GM23338 (cell line): ENCODE data around the gene USP43.

ENCODE experiments used
- CREB1 ChIP-seq: fragments of 250-450 bp; sonication (Bioruptor Pico); IDR thresholded peaks from 2 replicates; pipeline ENCODE4 v1.5.0; 2020; ENCODE audit warnings: low read depth, mild to moderate bottlenecking, moderate library complexity
- EZH2 ChIP-seq: fragments of 200-600 bp; sonication (generic); IDR thresholded peaks from one replicate; pipeline ENCODE4 v1.8.0; 2017; ENCODE audit warnings: antibody characterized with exemption, mild to moderate bottlenecking, low read depth; ENCODE audit not compliant: unreplicated experiment
- EZH2phosphoT487 ChIP-seq: fragments of 200-600 bp; sonication (generic); IDR thresholded peaks from one replicate; pipeline ENCODE4 v1.8.1; 2018; ENCODE audit warnings: antibody characterized with exemption; ENCODE audit not compliant: unreplicated experiment
- NANOG ChIP-seq: IDR thresholded peaks from 2 replicates; pipeline ENCODE4 v1.6.1; 2016; ENCODE audit warnings: antibody characterized with exemption, borderline replicate concordance
- POLR2AphosphoS5 ChIP-seq: IDR thresholded peaks from 2 replicates; pipeline ENCODE4 v1.6.1; 2016; ENCODE audit warnings: antibody characterized with exemption, low read depth
- ZNF331 ChIP-seq: fragments of 250-450 bp; sonication (Bioruptor Pico); IDR thresholded peaks from 2 replicates; pipeline ENCODE4 v1.5.0; 2020; ENCODE audit warnings: low read depth, mild to moderate bottlenecking, moderate library complexity
- TF ChIP-seq, protein P1 (sequence below), 2 experiments: fragments of 200-600 bp in 1 of 2; sonication (generic) in 1 of 2; conservative IDR thresholded peaks; 2 replicates each; pipeline versions ENCODE4 v1.5.1 to v1.6.1; 2016 to 2017; ENCODE audit warnings: antibody characterized with exemption in 2 of 2, low read depth in 2 of 2, mild to moderate bottlenecking in 2 of 2, moderate library complexity in 1 of 2
- TF ChIP-seq, protein P2 (sequence below): fragments of 250-450 bp; sonication (Bioruptor Pico); IDR thresholded peaks from 2 replicates; pipeline ENCODE4 v1.5.0; 2020; ENCODE audit warnings: mild to moderate bottlenecking, moderate library complexity
- TF ChIP-seq, protein P3 (sequence below): IDR thresholded peaks from one replicate; pipeline ENCODE4 v1.6.1; 2018; ENCODE audit warnings: antibody characterized with exemption; ENCODE audit not compliant: unreplicated experiment

DNA sequence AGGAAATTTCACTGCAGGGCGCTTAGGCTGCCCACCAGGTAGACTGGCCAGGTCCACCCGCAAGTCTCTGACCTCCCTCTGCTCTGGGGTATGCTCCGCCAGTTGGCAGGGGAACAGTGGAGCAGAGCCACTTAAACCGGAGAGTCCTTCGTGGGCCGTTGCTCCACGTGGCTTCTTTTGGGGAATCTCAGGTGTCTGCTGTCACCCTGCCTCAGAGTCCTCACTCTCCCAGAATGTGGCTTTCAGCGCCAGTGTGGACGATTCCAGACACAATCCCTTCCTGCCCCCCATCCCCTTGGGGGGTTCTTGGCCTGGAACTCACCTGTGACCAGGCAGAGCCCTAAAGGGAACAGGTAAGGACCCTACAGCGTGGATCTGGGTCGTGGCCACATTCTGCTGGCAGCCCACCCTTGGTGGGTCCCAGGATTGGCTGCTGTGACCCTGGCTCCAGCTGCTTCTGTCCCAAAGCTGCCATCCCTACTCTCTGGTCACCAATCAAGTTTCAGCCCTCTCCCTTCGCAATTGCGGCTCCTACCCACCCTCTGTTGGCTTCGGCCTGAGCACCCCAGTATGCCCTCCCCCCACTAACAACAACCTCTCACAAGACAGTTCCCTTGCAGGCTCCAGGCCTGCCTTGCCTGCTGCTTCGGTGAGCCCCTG is 123.8 kb downstream of the USP43 start:
- TF ChIP-seq, protein P1, sequence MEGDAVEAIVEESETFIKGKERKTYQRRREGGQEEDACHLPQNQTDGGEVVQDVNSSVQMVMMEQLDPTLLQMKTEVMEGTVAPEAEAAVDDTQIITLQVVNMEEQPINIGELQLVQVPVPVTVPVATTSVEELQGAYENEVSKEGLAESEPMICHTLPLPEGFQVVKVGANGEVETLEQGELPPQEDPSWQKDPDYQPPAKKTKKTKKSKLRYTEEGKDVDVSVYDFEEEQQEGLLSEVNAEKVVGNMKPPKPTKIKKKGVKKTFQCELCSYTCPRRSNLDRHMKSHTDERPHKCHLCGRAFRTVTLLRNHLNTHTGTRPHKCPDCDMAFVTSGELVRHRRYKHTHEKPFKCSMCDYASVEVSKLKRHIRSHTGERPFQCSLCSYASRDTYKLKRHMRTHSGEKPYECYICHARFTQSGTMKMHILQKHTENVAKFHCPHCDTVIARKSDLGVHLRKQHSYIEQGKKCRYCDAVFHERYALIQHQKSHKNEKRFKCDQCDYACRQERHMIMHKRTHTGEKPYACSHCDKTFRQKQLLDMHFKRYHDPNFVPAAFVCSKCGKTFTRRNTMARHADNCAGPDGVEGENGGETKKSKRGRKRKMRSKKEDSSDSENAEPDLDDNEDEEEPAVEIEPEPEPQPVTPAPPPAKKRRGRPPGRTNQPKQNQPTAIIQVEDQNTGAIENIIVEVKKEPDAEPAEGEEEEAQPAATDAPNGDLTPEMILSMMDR (conservative IDR thresholded peaks at IDR 0.05; ENCODE audit: low read depth in 2 of 2) = no peak
- TF ChIP-seq POLR2AphosphoS5 (no peak), NANOG (no peak), EZH2 (no peak), CREB1 (CRISPR knock-in tag) (no peak), EZH2phosphoT487 (no peak), ZNF331 (CRISPR knock-in tag) (no peak)
- TF ChIP-seq, protein P2, sequence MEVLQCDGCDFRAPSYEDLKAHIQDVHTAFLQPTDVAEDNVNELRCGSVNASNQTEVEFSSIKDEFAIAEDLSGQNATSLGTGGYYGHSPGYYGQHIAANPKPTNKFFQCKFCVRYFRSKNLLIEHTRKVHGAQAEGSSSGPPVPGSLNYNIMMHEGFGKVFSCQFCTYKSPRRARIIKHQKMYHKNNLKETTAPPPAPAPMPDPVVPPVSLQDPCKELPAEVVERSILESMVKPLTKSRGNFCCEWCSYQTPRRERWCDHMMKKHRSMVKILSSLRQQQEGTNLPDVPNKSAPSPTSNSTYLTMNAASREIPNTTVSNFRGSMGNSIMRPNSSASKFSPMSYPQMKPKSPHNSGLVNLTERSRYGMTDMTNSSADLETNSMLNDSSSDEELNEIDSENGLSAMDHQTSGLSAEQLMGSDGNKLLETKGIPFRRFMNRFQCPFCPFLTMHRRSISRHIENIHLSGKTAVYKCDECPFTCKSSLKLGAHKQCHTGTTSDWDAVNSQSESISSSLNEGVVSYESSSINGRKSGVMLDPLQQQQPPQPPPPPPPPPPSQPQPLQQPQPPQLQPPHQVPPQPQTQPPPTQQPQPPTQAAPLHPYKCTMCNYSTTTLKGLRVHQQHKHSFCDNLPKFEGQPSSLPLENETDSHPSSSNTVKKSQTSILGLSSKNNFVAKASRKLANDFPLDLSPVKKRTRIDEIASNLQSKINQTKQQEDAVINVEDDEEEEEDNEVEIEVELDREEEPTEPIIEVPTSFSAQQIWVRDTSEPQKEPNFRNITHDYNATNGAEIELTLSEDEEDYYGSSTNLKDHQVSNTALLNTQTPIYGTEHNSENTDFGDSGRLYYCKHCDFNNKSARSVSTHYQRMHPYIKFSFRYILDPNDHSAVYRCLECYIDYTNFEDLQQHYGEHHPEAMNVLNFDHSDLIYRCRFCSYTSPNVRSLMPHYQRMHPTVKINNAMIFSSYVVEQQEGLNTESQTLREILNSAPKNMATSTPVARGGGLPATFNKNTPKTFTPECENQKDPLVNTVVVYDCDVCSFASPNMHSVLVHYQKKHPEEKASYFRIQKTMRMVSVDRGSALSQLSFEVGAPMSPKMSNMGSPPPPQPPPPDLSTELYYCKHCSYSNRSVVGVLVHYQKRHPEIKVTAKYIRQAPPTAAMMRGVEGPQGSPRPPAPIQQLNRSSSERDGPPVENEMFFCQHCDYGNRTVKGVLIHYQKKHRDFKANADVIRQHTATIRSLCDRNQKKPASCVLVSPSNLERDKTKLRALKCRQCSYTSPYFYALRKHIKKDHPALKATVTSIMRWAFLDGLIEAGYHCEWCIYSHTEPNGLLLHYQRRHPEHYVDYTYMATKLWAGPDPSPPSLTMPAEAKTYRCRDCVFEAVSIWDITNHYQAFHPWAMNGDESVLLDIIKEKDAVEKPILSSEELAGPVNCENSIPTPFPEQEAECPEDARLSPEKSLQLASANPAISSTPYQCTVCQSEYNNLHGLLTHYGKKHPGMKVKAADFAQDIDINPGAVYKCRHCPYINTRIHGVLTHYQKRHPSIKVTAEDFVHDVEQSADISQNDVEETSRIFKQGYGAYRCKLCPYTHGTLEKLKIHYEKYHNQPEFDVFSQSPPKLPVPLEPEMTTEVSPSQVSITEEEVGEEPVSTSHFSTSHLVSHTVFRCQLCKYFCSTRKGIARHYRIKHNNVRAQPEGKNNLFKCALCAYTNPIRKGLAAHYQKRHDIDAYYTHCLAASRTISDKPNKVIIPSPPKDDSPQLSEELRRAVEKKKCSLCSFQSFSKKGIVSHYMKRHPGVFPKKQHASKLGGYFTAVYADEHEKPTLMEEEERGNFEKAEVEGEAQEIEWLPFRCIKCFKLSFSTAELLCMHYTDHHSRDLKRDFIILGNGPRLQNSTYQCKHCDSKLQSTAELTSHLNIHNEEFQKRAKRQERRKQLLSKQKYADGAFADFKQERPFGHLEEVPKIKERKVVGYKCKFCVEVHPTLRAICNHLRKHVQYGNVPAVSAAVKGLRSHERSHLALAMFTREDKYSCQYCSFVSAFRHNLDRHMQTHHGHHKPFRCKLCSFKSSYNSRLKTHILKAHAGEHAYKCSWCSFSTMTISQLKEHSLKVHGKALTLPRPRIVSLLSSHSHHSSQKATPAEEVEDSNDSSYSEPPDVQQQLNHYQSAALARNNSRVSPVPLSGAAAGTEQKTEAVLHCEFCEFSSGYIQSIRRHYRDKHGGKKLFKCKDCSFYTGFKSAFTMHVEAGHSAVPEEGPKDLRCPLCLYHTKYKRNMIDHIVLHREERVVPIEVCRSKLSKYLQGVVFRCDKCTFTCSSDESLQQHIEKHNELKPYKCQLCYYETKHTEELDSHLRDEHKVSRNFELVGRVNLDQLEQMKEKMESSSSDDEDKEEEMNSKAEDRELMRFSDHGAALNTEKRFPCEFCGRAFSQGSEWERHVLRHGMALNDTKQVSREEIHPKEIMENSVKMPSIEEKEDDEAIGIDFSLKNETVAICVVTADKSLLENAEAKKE = no peak
- TF ChIP-seq, protein P3, sequence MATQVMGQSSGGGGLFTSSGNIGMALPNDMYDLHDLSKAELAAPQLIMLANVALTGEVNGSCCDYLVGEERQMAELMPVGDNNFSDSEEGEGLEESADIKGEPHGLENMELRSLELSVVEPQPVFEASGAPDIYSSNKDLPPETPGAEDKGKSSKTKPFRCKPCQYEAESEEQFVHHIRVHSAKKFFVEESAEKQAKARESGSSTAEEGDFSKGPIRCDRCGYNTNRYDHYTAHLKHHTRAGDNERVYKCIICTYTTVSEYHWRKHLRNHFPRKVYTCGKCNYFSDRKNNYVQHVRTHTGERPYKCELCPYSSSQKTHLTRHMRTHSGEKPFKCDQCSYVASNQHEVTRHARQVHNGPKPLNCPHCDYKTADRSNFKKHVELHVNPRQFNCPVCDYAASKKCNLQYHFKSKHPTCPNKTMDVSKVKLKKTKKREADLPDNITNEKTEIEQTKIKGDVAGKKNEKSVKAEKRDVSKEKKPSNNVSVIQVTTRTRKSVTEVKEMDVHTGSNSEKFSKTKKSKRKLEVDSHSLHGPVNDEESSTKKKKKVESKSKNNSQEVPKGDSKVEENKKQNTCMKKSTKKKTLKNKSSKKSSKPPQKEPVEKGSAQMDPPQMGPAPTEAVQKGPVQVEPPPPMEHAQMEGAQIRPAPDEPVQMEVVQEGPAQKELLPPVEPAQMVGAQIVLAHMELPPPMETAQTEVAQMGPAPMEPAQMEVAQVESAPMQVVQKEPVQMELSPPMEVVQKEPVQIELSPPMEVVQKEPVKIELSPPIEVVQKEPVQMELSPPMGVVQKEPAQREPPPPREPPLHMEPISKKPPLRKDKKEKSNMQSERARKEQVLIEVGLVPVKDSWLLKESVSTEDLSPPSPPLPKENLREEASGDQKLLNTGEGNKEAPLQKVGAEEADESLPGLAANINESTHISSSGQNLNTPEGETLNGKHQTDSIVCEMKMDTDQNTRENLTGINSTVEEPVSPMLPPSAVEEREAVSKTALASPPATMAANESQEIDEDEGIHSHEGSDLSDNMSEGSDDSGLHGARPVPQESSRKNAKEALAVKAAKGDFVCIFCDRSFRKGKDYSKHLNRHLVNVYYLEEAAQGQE = no peak
